ENCODE results near the gene CFAP97.

The CFAP97 gene

GRCh38 chr4:185109736-185110135 is 94.1 kb downstream of the CFAP97 start:
- no peak for DNase-seq (ENCODE audit: low spot score)

Data from HuH-7 (cell line).